ENCODE data around the gene MARCHF11.

The MARCHF11 gene

DNA sequence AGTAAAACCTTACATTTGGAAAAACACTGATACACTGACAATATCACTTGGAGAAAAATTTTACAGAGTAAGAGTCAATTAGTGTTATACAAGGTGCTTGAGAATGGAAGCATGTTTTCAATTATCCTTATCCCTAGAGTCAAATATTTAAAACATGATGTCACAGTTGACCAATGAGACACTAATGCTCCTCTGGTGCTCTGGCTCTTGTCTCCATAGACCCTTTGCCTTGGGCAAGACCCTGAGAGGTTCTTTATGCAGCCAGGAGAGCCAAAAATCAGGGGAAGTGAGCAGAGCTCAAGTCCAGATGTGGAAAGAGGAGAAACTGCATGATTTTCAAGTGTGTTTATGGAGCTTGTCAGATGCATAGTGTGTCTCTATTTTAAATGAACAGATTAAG, 153.9 kb downstream of the MARCHF11 start:
- Histone ChIP-seq H3K4me3 (ENCODE audit: low read depth, low read length) (no peak overlapping the region), H3K27me3 (ENCODE audit: control insufficient read depth, insufficient read depth, low read length) (no peaks in the 10 kb centered on the region), H3K9ac (ENCODE audit: low read length) (no peak overlapping the region), H3K9me3 (ENCODE audit: control insufficient read depth, insufficient read depth, low read depth, low read length) (no peaks in the 10 kb centered on the region), H3K36me3 (ENCODE audit: control insufficient read depth, insufficient read depth, low read length) (no peaks in the 10 kb centered on the region), H3K27ac (ENCODE audit: low read depth, low read length) (no peak overlapping the region), H3K4me1 (ENCODE audit: control insufficient read depth, insufficient read depth, low read length) (no peaks in the 10 kb centered on the region)

DNA sequence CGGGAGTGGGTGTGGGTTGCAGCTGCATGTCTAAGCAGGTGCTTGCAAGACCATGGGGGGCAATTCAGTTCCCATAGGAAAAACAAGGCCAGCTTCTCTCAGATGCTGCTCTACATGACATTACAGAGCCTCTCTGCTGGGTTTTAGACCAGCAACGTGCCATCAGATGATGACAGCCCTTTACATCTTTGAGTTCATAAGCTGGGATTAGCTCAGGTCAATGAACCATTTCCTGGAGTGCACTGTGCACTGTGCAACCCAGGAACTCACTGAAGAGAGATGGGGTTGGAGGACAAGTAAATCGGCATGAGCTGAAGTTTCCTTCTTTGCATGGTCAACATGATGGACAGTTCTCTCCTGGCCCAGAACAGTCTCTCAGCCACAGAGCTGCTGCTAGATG, 160.6 kb downstream of the MARCHF11 start:
- H3K9ac ChIP-seq (ENCODE audit: low read length), result no peak overlapping the region
- no peaks in the 10 kb centered on the region for H3K9me3 ChIP-seq (ENCODE audit: control insufficient read depth, insufficient read depth, low read depth, low read length)
- no peaks in the 10 kb centered on the region for H3K27me3 ChIP-seq (ENCODE audit: control insufficient read depth, insufficient read depth, low read length)
- H3K27ac ChIP-seq (ENCODE audit: low read depth, low read length), result no peak overlapping the region
- H3K36me3 ChIP-seq (ENCODE audit: control insufficient read depth, insufficient read depth, low read length), result no peaks in the 10 kb centered on the region
- no peak overlapping the region for H3K4me3 ChIP-seq (ENCODE audit: low read depth, low read length)
- no peaks in the 10 kb centered on the region for H3K4me1 ChIP-seq (ENCODE audit: control insufficient read depth, insufficient read depth, low read length)

- no peaks in the 10 kb centered on the region for H3K9me3 ChIP-seq (ENCODE audit: control insufficient read depth, insufficient read depth, low read depth, low read length)
- no peaks in the 10 kb centered on the region for H3K36me3 ChIP-seq (ENCODE audit: control insufficient read depth, insufficient read depth, low read length)
- H3K9ac ChIP-seq (ENCODE audit: low read length), result no peak overlapping the region
- no peaks in the 10 kb centered on the region for H3K27me3 ChIP-seq (ENCODE audit: control insufficient read depth, insufficient read depth, low read length)
- H3K27ac ChIP-seq (ENCODE audit: low read depth, low read length), result no peak overlapping the region
- H3K4me1 ChIP-seq (ENCODE audit: control insufficient read depth, insufficient read depth, low read length), result no peaks in the 10 kb centered on the region
- no peak overlapping the region for H3K4me3 ChIP-seq (ENCODE audit: low read depth, low read length)
Measured at GRCh38 chr5:16017720-16018119, 161.9 kb downstream of the MARCHF11 start.

All from HUES6 (cell line).